GM08714 (cell line): Measurements from ENCODE around the gene CAMK2D.

Source experiments
- H3K4me3 ChIP-seq: fragments of 200-500 bp; sonication (Bioruptor generic); 2 replicates; pipeline ENCODE4 v1.5.1; 2014; ENCODE audit warnings: mild to moderate bottlenecking, low read length, inconsistent platforms
- ZNF274 ChIP-seq: IDR thresholded peaks from 2 replicates; pipeline ENCODE4 v1.6.1; 2012; ENCODE audit warnings: mild to moderate bottlenecking, low read depth, low read length

Gene CAMK2D

DNA sequence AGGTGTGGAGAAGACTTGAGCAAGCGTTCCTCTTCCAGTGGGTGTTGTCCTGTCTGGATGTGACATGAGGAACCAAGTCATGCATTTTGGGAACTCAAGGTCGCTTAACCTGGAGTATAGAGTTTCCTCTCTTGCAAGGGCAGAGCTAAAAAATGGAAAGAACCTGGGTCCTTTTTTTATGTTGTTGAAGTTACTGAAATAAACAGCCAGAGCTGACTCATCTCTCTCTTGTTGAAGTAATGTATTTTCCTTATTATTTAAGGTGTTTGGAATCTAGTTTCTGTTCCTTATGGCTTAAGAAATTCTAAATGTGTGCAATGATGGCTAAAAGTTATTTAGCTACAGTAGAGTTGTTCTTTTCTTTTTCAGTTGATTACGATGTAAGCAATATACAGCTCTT is 314.5 kb downstream of the CAMK2D start:
- TF ChIP-seq ZNF274, result no peak
- H3K4me3 ChIP-seq, result no peak overlapping the region

DNA sequence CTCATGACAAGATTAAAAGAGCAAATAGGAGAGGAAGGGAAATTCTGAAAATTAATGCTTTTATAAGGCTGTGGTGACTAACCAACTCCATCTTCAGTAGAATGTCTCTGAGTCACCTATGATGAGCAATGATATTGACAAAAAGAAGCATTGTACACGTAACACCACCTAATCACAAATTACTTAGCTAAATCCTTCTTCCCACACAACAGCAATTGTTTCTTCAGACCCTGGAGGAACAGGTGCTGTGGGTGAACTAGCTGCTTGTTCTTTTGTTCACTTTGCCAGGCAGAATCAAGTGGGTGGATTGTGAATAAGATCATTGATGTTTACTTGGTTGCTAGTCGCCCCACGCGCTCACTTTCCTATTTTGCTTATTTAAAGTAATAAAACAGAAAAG is 315.5 kb downstream of the CAMK2D start:
- H3K4me3 ChIP-seq, result no peak overlapping the region
- TF ChIP-seq ZNF274, result no peak

DNA sequence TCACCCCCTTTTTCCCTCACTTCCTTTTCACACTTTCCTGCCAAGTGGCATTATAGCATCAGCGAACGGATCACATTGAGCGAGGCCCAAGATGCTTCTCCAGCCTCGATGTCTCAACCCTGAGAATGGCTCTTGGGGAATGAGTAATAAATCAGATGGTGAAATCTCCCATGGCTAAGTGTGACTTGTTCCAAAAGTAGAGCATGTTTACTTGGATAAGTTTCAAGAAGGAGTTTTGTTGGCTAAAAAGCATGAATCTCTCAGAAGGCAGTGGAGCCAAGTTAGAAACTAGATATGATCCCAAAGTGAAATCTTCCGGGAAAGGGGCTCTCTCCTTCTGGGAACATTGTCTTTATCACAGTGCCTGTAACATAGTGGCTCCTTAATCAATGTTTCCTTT is 316.3 kb downstream of the CAMK2D start:
- H3K4me3 ChIP-seq, result no peak overlapping the region
- TF ChIP-seq ZNF274, result no peak

DNA sequence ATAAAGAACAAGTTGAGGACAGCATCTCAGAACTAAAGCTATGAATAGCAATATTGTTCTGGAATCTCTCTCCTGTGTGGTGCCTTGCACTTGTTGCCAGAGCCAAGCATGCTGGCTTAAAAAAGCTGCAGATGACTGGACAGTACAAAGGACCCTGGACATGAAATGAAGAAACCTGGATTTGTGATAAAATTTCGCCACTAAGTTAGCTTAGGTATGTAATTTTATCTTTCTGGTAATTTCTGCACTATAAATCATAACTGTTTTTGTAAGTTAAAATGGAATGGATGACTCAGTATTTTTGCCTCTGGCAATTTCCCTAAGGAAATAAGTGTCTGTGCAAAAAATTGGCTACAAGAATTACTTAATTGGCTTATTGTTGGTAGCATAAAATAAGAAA is 317.2 kb downstream of the CAMK2D start:
- H3K4me3 ChIP-seq, result no peak overlapping the region
- TF ChIP-seq ZNF274, result no peak

DNA sequence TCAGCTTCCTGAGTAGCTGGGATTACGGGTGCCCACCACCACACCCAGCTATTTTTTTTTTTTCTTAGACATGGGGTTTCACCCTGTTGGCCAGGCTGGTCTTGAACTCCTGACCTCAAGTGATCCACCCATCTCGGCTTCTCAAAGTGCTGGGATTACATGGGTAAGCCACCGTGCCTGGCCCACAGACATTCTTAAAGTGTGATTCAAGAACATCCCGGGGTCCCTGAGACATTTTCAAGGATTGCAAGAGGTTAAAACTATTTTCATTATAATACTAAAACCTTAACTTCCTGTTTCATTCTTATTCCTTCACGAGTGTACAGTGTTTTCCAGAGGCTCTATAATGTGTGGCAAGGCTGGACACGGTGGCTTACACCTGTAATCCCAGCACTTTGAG is 318.7 kb downstream of the CAMK2D start:
- H3K4me3 ChIP-seq, result no peak overlapping the region
- TF ChIP-seq ZNF274, result no peak

DNA sequence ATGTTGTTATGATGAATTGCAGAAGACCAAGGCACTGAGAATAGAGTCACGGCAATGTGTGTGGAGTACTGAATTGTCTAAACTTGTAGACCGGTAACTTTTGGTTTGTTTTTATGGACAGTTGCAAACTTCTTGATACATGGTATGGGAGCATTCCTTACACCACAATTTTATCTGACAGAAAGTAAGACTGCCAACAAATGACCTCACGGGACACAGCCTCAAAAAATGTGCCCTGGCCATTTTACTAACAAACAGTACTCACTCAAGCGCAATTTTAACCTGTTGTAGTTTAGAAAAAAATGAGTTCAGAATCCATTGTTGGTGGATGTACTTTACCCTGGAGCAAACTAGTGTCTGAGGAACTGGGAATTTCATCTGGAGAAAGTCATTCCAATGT is 321.2 kb downstream of the CAMK2D start:
- H3K4me3 ChIP-seq, result no peak overlapping the region
- no peak for TF ChIP-seq ZNF274

DNA sequence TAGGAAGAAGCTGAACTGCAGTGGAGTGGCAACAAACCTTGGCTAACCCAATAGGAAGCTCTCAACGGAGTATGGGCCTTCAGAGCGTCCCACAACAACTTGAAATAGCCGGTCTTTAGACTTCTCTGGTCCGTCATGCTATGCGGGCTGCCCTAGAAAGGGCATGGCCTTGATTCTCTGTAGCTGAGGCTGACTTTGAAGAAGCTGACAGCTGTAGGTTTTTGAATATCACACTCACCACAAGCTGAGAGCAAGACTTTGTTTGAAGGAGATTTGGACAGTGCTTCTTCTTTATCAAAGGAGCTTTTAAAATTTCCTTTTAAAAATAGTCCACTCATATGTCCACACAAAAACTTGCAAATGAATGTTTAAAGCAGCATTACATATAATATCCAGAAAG is 322.9 kb downstream of the CAMK2D start:
- no peak for TF ChIP-seq ZNF274

DNA sequence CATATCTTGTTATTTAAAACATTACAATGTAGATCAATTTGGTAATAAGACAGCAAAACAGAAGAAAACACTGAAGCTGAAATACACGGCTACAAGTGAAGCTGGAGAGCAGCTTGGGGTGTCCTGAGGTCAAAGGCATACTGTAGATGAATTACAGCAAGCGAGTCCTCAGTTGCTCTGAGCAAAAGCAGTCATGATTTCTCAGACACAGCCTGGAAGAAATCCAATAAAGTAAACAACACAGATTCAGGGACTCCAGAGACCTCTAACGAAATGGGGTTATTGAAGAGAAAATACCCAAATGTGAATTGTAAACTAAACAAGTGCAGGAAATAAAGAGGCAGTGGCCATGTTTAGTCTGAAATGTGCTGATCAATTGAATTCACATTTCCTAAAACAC is 324.4 kb downstream of the CAMK2D start:
- no peak for TF ChIP-seq ZNF274
- no peak overlapping the region for H3K4me3 ChIP-seq

More for the DNA sequence above, 322.9 kb downstream of the CAMK2D start:
- no peak overlapping the region for H3K4me3 ChIP-seq

DNA sequence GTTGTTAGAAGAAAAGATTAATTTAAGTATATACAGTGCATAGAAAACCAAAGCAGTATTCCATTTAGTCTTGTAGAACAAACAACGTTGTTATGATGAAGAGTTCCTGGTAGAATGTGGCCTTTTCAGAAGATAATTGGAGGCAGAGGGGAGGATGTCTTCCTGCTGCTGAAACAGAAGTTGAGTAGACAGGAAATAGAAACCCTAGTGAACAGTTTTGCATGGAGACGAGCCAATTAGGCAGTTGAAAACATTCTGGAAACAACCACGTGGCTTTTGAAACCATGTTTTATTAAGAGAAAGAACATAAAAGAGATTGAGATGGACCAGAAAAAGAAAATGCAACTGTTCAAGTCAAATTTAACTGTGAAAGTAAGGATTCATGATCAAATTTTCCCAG is 325.2 kb downstream of the CAMK2D start:
- no peak for TF ChIP-seq ZNF274
- no peak overlapping the region for H3K4me3 ChIP-seq

DNA sequence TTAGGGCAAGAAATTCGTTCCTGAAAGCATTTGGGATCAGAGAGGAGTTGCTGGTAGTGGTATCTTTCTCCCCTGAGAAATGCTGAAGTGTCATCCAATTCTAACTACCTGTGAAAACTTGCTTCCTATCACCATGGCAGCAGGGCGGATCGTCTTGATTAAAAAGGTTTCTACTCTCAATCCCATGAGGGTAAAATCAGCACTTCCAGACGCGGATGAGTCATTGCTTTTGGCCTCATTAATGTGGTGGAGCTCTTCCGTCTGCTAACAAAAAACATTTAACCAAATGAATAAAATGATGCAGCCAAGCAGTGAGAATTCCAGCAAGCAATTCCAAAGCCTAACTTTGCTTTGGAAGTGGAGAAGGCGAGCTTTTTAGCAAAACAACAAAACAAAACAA is 325.6 kb downstream of the CAMK2D start:
- H3K4me3 ChIP-seq, result no peak overlapping the region
- TF ChIP-seq ZNF274, result no peak

DNA sequence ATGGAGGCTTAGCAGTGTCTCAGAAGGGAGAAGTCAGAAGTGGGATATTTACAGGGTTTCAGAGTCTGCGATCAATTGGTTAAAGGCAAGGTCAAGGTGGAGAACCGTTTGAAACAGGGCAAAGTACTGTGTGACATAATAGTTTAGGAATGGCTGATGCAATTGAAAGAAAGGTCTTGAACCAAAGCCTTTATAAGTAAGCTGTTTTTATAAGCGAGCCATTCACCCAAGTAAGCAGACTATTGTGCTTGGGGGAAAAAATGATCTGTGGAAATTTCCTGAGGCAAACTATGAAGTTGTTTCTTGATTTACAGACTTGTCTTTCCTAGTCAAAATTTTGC is 327.3 kb downstream of the CAMK2D start:
- no peak for TF ChIP-seq ZNF274
- H3K4me3 ChIP-seq, result no peak overlapping the region

DNA sequence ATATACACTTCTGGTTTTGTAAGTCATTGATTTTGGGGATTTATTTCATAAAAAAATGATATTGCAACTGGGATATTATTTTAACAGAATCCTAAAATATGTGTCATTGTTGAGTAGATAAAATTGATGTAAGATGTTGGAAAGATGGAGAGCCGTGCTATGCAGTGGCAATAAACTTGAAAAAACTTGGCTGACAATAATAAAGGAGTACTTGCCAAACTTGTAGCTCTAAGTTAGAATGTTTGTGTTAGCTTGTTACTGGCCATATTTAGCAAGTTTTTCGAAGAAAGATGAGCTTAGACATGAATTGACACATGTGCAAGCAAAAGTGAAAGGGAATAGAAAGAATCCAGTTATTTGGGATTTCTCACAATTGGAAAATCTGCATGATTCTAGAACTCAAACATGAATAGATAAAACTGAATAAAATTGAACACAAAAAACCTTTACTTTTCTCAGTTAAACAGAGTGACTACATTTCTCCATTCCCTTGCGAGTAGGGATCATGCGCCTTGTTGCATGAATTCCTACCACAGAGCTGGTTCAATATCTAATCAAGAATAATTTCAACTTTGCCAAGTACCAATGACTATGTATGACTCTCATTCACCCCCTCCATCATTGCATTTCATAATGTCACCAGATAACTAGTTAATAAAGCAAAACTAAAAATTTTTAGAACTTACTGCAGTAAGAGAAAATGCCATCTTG is 327.8 kb downstream of the CAMK2D start:
- TF ChIP-seq ZNF274, result no peak
- H3K4me3 ChIP-seq, result no peak overlapping the region

DNA sequence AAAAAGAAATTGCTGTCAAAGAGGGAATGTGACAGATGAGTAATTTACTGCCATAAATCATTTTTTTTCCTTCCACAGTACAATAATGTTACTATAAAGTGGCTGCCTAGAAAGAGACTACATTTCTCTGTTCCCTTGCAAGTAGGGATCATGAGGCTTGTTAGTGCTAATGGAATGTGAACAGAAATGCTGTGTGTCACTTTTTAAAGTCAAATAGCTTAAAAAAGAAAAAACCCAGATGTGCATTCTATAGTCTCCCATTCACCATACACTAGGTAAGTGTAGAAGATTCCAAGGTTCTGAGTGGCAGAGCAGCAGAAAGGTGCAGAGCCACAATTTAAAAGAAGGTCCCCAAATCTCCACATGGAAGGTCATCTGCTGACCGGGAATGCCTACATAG is 328.4 kb downstream of the CAMK2D start:
- no peak for TF ChIP-seq ZNF274
- no peak overlapping the region for H3K4me3 ChIP-seq

DNA sequence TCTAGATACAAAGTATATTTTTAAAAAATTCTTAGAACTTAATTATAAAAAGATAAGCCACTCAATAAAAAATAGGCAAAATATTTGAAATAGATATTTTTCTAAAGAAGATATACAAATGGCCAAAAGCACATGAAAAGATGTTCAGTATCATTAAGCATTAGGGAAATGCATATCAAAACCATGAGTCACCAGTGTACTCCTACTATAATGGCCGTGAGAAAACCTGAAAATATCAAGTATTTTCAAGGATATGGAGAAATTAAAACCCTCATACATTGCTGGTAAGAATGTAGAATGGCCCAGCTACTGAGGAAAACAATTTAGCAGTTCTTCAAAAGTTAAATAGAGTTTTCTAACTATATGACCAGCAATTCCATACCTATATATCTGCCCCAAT is 337.9 kb downstream of the CAMK2D start:
- H3K4me3 ChIP-seq, result no peak overlapping the region
- no peak for TF ChIP-seq ZNF274

DNA sequence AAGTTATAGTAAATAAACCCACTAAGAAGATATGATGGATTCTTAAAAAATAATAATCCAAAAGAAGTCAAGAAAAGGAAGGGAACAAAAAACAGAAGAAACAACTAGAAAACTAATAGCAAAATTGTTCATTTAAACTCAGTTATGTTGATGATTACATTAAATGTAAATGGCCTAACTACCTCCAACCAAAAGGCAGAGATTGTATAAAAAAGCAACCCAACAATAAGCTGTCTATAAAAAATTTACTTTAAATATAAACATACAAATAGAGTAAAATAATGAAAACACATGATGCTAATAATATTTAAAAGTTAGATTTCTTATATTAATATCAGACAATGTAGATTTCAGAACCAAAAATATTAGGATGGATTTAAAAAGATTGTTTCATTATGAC is 340.6 kb downstream of the CAMK2D start:
- no peak overlapping the region for H3K4me3 ChIP-seq
- no peak for TF ChIP-seq ZNF274

DNA sequence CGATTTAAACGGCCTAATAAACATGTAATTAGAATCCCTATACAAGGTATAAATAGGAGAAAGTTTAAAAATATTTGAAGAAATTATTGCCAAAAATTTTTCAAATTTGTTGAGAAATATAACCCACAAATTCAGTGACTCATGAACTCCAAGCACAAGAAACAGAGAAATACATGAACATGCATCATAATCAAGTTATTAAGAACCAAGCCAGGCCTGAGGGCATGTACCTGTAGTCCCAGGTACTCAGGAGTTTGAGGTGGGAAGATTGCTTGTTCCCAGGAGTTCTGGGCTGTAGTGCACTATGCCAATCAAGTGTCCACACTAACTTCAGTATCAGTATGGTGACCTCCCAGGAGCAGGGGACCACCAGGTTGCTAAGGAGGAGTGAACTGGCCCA is 341.9 kb downstream of the CAMK2D start:
- no peak overlapping the region for H3K4me3 ChIP-seq
- TF ChIP-seq ZNF274, result no peak
